Spleen (tissue), 11 donors: ENCODE data around the gene TRIM69. TPM values are rescaled to one million over a fixed set of nuclear protein-coding genes. Genes with fewer than 3 reads are reported as not detected.

Experiments used
- DNase-seq: peaks from one replicate; pipeline ENCODE4 v3.0.0-alpha.2; 2020
- H3K27ac ChIP-seq, 8 donors: fragments of 200-600 bp; sonication (generic) in 7 of 8; 1 replicate in 4 of 8; 2 replicates in 4 of 8; pipeline versions ENCODE4 v1.5.0 to v1.8.0; 2016 to 2021; ENCODE audit warnings: inconsistent platforms in 4 of 8, mild to moderate bottlenecking in 4 of 8, moderate library complexity in 1 of 8
- H3K27me3 ChIP-seq, 7 donors: fragments of 200-600 bp; sonication (generic) in 6 of 7; replicated peaks in 1 of 7; 1 replicate in 4 of 7; 2 replicates in 3 of 7; pipeline versions ENCODE4 v1.5.0 to v1.8.0; 2016 to 2021; ENCODE audit warnings: inconsistent platforms in 3 of 7, mild to moderate bottlenecking in 1 of 7
- H3K36me3 ChIP-seq, 6 donors: fragments of 200-600 bp; sonication (generic) in 5 of 6; 1 replicate in 4 of 6; 2 replicates in 2 of 6; pipeline versions ENCODE4 v1.5.0 to v1.8.0; 2016 to 2021; ENCODE audit warnings: inconsistent platforms in 2 of 6
- H3K4me1 ChIP-seq, 6 donors: fragments of 200-600 bp; sonication (generic) in 5 of 6; 1 replicate in 3 of 6; 2 replicates in 3 of 6; pipeline versions ENCODE4 v1.5.0 to v1.8.0; 2016 to 2021; ENCODE audit warnings: inconsistent platforms in 3 of 6
- H3K4me3 ChIP-seq, 8 donors: fragments of 200-600 bp; sonication (generic) in 7 of 8; 1 replicate in 4 of 8; 2 replicates in 4 of 8; pipeline versions ENCODE4 v1.5.0 to v1.8.0; 2016 to 2021; ENCODE audit warnings: inconsistent platforms in 4 of 8, mild to moderate bottlenecking in 4 of 8, moderate library complexity in 2 of 8
- H3K9me3 ChIP-seq, 8 donors: fragments of 200-600 bp; sonication (generic) in 7 of 8; 1 replicate in 4 of 8; 2 replicates in 4 of 8; pipeline versions ENCODE4 v1.5.0 to v1.8.0; 2016 to 2021; ENCODE audit warnings: inconsistent platforms in 4 of 8
- CTCF ChIP-seq, 11 experiments: fragments of 200-600 bp in 7 of 11; fragments of 450-650 bp in 4 of 11; sonication (generic) in 4 of 11; IDR thresholded peaks in 8 of 11; conservative IDR thresholded peaks in 3 of 11; 1 replicate in 7 of 11; 2 replicates in 4 of 11; pipeline versions ENCODE4 v1.4.0 to v1.8.0; 2016 to 2021; ENCODE audit warnings: antibody characterized with exemption in 11 of 11, inconsistent platforms in 4 of 11, mild to moderate bottlenecking in 1 of 11
- POLR2A ChIP-seq, 3 donors: fragments of 450-650 bp; IDR thresholded peaks; one replicate each; pipeline ENCODE4 v1.5.1; 2017; ENCODE audit warnings: antibody characterized with exemption in 3 of 3, mild to moderate bottlenecking in 1 of 3
- POLR2AphosphoS5 ChIP-seq, 3 donors: sonication (generic); formaldehyde crosslinking; IDR thresholded peaks; one replicate each; pipeline ENCODE4 v1.5.1; 2017; ENCODE audit warnings: antibody characterized with exemption in 3 of 3
- WGBS, 5 donors: extraction: QIAGEN DNeasy Blood & Tissue Kit in 3 of 5; methylation state at CpG; one replicate each; pipeline versions ENCODE4 v1.1.5 to v1.1.7; 2013 to 2018; 5-methylcytosine and 5-hydroxymethylcytosine counted together
- intact Hi-C: fragments of 100-400 bp; cut with DNase I; formaldehyde crosslinking; loops from one replicate; pipeline ENCODE4 v1.15.0; 2023; ENCODE audit warnings: low total_unique reads
- polyA plus RNA-seq, 3 donors: library from polyadenylated mRNA; stranded (reverse); fragments of 200-250 nt; gene quantifications; one replicate each; pipeline ENCODE4 v1.2.1, GENCODE V29; 2013
- total RNA-seq, 7 donors: library from RNA; depleted of rRNA in 3 of 7; stranded (reverse); fragments of >200 nt in 3 of 7; fragmentation: NEBNext Ultra II Directional in 4 of 7; extraction: Animal tissue kit (Norgen Biotek cat#: 25700) in 4 of 7; gene quantifications; one replicate each; pipeline versions ENCODE4 v1.1.0 to v1.2.1, GENCODE V29; 2016 to 2021
- donor health status: healthy with polysubstance abuse.
- donor health status: DM: no; HTN: no; CAD: no; lungs with moderate emphysema.
- donor health status: DM: no; HTN: no; CAD: no.
- donor health status: Bipolar disorder and iron deficiency.
- donor health status: healthy.
- donor health status: DM: no; HTN: no; CAD: no.
- donor health status: DM: yes; HTN: yes; CAD: no.

The TRIM69 gene
- total and polyA plus RNA-seq, 10 donors, result 16.4 to 54.9 (median 44.7) TPM

- no peaks in the 10 kb centered on the region for H3K27me3 ChIP-seq
- peaks cover 61 to 91% (median 77%) of the 10 kb centered on the region in 6 donors for H3K4me1 ChIP-seq
- WGBS, 5 donors, result 0 to 1% (median 1%) methylated on average over 27 to 36 of the region's 36 CpGs
- H3K36me3 ChIP-seq, result peaks cover 0 to 15% (median 4%) of the 10 kb centered on the region in 6 donors
- H3K9me3 ChIP-seq, result no peaks in the 10 kb centered on the region
- H3K27ac ChIP-seq, result peak overlapping the region; percentile 95 to 100 (median 98)
- TF ChIP-seq POLR2A (IDR thresholded peaks at IDR 0.05), result peak; percentile 91 to 98 (median 91)
- TF ChIP-seq CTCF (IDR thresholded peaks at IDR 0.05 in 8 of 11, conservative IDR thresholded peaks at IDR 0.05 in 3 of 11), result peak in 3 of 11 experiments; percentile 4 to 11 (median 11)
- peak; percentile 99 to 100 (median 100) for TF ChIP-seq POLR2AphosphoS5 (IDR thresholded peaks at IDR 0.05)
- intact Hi-C loops, result no loop called here
- DNase-seq, result peak; percentile 98
- H3K4me3 ChIP-seq, result peak overlapping the region; percentile 56 to 79 (median 66)
Measured at GRCh38 chr15:44728576-44729407, 7.5 kb upstream of the TRIM69 start.

DNA sequence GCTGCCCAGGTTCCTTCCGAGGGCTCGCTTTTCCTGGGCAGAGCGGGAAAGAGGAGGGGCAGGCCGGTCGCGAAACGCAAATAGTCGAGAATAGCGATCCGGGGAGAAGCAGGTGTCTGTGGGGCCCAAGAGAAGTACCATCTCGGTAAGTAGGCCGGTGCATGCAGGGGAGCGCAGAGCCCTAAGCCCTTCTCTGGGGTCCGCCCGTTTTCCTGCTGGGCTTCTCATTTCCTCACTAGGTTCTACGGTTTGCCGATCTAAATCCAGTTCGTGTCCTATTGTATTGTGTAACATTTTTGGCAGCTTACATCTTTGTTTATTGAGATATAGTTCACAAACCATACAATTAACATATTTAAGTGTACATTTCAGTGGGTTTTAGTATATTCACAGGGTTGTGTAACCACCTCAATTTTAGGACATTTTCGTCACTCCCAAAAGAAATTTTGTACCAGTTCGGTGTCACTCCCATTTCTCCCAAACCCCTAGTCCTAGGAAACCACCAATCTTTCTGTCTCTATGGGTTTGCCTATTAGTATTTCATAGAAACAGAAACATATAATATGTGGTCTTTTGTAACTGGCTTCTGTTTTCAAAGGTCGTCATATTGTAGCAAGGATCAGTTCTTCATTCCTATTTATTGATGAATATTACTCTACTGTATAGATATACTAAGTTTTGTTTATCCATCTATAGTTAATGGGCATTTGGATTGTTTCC lies 6.8 kb upstream of the TRIM69 start:
- Histone ChIP-seq H3K9me3 (no peaks in the 10 kb centered on the region), H3K4me3 (peak overlapping the region; percentile 56 to 79 (median 66)), H3K36me3 (peaks cover 0 to 15% (median 4%) of the 10 kb centered on the region in 6 donors), H3K4me1 (peaks cover 59 to 91% (median 77%) of the 10 kb centered on the region in 6 donors), H3K27me3 (no peaks in the 10 kb centered on the region), H3K27ac (peak overlapping the region; percentile 95 to 100 (median 98))
- DNase-seq, result peak; percentile 89
- no peak for TF ChIP-seq CTCF (IDR thresholded peaks at IDR 0.05 in 8 of 11, conservative IDR thresholded peaks at IDR 0.05 in 3 of 11)
- no peak for TF ChIP-seq POLR2AphosphoS5 (IDR thresholded peaks at IDR 0.05)
- no peak for TF ChIP-seq POLR2A (IDR thresholded peaks at IDR 0.05)
- intact Hi-C loops, result no loop called here
- WGBS, 5 donors, result 1 to 4% (median 3%) methylated on average over 15 to 21 of the region's 21 CpGs

- Histone ChIP-seq H3K27ac (peak overlapping the region; percentile 74 to 88 (median 82)), H3K27me3 (no peaks in the 10 kb centered on the region), H3K4me1 (peaks cover 32 to 92% (median 75%) of the 10 kb centered on the region in 6 donors), H3K9me3 (no peaks in the 10 kb centered on the region), H3K36me3 (peaks cover 0 to 15% (median 4%) of the 10 kb centered on the region in 6 donors), H3K4me3 (peak overlapping the region in 1 of 8 donors; percentile 49)
- intact Hi-C loops, result loop anchor here (5.0 kb wide), 1 partner anchor 73 kb away; the partner anchor contains the start of gene SPG11
- 52 to 66% (median 59%) methylated on average over 2 of the region's 2 CpGs for WGBS, 5 donors
- no peak for TF ChIP-seq POLR2AphosphoS5 (IDR thresholded peaks at IDR 0.05)
- TF ChIP-seq POLR2A (IDR thresholded peaks at IDR 0.05), result no peak
- TF ChIP-seq CTCF (IDR thresholded peaks at IDR 0.05 in 8 of 11, conservative IDR thresholded peaks at IDR 0.05 in 3 of 11), result no peak
- DNase-seq, result no peak
Measured at GRCh38 chr15:44734839-44735481, 1.4 kb upstream of the TRIM69 start.
